Stimulated activated CD4-positive, alpha-beta T cell treated with anti-CD3 and anti-CD28 coated beads, Interleukin-4, amount 100 ng/mL, for 1 hour (primary cell): ENCODE measurements around the gene SKIDA1.
"Not testable (repeated sequence)": the region's sequence is repeated elsewhere in the genome, so short reads cannot be mapped to it uniquely, and the experiment has no call there.

ENCODE experiments used
- DNase-seq: peaks from one replicate; pipeline ENCODE4 v3.0.0-alpha.2; 2020

SKIDA1 gene

DNA sequence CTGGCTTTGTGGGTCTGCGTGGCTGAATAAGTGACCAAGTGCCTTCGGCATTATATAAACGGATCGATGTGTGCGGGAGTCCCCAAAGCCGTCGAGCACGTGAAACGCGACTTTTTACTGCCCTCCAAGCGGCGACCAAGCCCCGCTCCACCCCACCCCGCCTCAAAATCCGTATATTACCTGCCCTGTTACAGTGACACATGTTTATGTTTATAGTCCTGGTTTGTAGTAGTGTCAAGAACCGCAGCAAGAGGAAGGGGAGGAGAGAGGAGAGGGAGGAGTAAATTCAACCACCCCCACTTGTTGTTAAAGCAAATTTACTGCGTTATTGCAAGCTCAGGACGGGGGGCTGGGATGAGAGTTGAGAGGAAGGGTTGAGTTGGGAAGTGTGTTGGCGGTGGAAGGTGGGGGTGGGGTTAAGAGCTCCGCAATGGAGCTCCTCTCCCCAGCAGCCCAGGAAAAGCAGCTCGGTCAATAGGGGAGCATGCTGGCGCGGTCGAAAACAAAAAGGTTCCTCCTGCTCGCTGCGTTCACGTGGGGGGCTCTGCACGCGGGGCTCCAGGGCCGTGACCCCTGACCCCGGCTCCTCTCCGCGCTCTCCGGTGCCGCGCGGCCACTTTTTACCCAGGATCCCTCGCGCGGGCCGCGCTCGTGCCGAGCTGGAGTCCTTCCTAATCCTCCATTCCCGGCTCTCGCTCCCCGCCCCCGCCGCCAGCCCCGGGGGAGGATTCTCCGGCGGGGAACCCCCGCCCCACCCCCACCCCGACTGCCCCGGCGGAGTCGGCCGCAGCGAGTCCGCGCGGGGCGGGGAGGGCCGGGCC lies at the start of gene SKIDA1:
Gene SKIDA1, minus strand, starts transcription at position 316 of the 821 bp plus-strand sequence. CDS start 7,860 bp downstream, outside the sequence.
- DNase-seq, result peak; percentile 71

DNA sequence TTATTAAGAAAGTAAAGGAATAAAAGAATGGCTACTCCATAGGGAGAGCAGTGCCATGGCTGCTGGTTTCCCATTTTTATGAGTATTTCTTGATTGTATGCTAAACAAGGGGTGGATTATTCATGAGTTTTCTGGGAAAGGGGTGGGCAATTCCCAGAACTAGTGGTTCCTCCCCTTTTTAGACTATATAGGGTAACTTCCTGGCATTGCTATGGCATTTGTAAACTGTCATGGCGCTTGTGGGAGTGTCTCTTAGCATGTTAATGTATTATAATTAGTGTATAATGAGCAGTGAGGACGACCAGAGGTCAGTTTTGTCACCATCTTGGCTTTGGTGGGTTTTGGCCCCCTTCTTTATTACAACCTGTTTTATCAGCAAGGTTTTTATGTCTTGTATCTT lies 49.0 kb upstream of the SKIDA1 start:
- not testable (repeated sequence) for DNase-seq

DNA sequence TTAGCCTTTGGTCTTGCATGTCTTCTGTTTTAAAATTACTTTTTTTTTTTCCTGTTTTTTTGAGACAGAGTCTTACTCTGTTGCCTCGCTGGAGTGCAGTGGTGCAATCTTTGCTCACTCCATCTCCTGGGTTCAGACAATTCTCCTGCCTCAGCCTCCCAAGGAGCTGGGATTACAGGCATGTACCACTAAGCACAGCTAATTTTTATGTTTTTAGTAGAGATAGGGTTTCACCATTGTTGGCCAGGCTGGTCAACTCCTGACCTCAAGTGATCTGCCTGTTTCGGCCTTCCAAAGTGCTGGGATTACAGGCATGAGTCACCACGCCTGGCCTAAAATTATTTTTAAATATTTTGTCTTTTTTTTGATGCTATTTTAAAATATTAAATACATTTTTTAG lies 47.1 kb upstream of the SKIDA1 start:
- DNase-seq, result no peak

DNA sequence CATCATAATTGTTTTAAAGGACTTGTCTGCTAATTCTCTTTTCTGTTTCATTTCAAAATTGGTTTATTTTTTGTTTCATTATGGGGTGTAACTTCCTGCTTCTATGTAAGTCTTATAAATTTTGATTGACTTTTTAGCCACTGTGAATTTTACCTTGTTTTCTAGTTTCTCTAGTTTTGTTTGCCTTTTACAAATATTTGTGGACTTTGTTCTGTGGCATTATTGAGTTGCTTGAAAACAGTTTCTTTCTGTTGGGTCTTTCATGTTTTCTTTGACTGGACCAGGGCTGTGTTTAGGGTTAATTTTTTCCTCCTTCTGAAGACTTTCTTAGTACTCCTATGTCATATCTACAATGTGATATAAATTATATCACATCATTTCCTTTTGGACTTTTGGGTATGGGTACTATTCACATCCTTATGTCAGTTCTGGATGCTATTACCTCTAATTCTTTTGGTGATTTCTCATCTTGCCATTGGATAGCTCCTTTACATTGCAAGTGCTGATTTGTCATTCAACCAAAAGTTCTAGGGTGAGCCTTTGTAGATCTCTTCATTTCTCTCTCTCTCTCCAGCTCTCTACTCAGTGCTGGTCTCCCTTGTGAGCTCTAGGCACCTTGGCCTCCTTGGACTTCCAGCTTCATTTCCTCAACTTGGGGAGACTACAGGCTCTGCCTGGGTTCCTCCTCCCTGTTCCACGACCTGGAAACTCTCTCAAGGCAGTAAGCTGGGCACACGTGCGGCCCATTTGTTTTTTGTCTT lies 45.5 kb upstream of the SKIDA1 start:
- no peak for DNase-seq

GRCh38 chr10:21558984-21559383 lies 33.5 kb upstream of the SKIDA1 start:
- DNase-seq, result not testable (repeated sequence)

- DNase-seq, result no peak
Observed at GRCh38 chr10:21556527-21556926, 31.0 kb upstream of the SKIDA1 start.

- DNase-seq, result no peak
Observed at GRCh38 chr10:21552638-21553037, 27.2 kb upstream of the SKIDA1 start.

DNA sequence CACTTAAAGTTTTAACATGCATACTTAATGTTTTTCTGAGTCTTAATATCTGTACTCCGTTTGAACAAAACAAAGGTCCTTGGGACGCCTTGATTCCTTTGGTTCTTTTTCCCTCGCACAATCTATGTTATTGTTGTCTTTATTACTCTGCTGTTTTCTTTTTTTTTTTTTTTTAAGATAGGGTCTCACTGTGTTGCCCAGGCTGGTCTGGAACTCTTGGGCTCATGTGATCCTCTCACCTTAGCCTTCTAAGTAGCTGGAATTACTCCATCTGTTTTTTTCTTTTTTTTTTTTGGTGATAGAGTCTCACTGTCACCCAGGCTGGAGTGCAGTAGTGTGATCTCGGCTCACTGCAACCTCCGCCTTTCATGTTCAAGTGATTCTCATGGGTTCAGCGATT lies 21.8 kb upstream of the SKIDA1 start:
- DNase-seq, result no peak

GRCh38 chr10:21540701-21541100 lies 15.2 kb upstream of the SKIDA1 start:
- DNase-seq, result not testable (repeated sequence)

DNA sequence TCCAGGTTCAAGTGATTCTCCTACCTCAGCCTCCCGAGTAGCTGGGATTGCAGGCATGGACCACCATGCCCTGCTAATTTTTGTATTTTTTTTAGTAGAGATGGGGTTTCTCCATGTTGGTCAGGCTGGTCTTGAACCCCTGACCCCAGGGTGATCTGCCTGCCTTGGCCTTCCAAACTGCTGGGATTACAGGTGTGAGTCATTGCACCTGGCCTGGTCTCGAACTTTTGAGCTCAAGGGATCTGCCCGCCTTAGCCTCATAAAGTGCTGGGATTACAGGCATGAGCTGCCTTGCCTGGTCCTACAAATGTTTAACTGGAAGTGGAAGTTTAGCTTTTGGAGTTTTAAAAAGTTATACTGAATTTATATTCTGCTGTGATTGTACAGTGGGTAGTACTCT lies 11.4 kb upstream of the SKIDA1 start:
- DNase-seq, result no peak

GRCh38 chr10:21535976-21536375 lies 10.5 kb upstream of the SKIDA1 start:
- DNase-seq, result not testable (repeated sequence)

DNA sequence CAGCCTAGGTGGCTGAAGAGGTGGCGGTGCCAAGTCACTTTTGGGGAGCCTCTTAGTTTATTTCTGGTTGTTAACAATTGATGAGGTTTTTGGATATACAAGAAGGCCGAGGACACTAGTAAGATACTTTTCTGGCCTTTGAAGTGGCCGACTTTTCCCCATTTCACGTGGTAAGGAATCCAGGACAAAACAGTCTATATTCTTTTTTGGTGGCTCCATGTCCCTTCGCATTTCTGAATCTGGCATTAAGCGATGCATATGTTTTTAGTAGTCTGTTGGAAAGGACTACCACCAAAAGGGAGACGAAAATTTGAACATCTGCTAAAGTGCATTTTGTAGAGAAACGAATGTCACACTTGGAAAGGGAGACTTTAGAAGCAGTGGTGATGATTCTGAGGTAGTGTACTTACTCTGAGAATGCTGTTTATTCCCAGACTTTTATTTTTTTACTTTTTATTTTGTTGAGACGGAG lies 10.0 kb upstream of the SKIDA1 start:
- DNase-seq, result no peak

GRCh38 chr10:21534604-21535493 lies 9.4 kb upstream of the SKIDA1 start:
- peak; percentile 52 for DNase-seq

- no peak for DNase-seq
Observed at GRCh38 chr10:21534280-21534586, 8.8 kb upstream of the SKIDA1 start.

GRCh38 chr10:21533467-21534279 lies 8.2 kb upstream of the SKIDA1 start, which contains the start of gene MLLT10:
TSS of gene MLLT10 (plus strand) at chr10:21534232. CDS start at chr10:21534645, 413 bp downstream.
- DNase-seq, result peak; percentile 92

DNA sequence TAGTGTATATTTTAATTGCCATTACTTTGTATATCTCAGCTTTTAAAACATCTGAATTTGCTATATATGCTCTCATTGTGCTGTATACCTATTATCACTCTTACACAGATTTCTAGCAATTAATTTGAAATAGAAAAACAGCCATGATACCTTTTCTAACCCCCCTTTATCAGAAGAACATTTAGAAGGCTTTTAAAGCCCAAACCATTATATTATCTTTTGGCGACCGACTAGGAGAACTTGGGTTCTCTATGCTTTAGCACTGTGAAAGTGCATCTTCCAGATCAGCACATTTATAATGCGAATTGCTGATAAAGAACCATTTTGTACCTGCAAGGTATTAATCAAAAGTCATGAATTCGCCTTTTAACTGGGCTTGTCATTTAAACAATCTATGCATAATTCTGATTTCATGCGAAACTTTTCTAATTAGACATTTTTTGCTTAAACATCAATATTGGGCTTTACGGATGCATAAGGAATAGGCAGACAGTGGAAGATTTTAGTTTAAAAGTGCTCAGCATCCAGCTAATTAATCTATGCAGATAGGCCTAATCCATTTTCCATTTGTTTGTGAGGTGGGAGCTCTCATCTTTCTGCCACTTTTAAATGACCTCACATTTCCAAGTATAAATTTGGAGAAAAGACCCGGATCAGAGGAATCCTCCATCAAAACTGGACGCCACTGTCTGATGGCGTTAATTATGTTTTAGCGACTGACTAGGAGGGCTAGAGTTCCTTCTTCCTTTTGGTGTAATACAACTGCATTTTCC lies 7.4 kb upstream of the SKIDA1 start:
- no peak for DNase-seq

GRCh38 chr10:21531164-21531563 lies 5.7 kb upstream of the SKIDA1 start:
- DNase-seq, result no peak

GRCh38 chr10:21530641-21531040 lies 5.2 kb upstream of the SKIDA1 start:
- no peak for DNase-seq

DNA sequence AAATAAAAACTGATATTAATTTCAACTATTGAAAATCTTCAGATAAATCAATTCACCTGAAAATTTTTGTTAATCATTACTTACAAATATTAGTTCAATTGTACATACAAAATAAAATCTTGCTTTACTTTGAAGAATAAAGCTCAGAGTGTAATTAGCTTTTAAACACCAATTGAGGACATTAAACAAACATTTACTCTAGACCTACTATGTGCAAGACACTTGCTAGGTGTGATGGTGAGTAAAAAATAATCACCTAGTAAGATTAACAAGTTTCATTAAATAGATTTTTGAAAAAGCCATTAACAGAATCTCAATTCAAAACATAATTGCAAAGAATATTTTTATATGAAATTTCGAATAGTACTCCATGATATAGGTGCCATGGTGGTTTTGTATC lies 4.7 kb upstream of the SKIDA1 start:
- no peak for DNase-seq

- DNase-seq, result no peak
Observed at GRCh38 chr10:21529032-21529910, 3.8 kb upstream of the SKIDA1 start.
